SK-N-MC (cell line): ENCODE results near the gene ITPKB.

Experiments
- EZH2 ChIP-seq: fragments of 200-600 bp; sonication (generic); IDR thresholded peaks from one replicate; pipeline ENCODE4 v1.6.1; 2017; ENCODE audit warnings: antibody characterized with exemption
- POLR2AphosphoS5 ChIP-seq: IDR thresholded peaks from 2 replicates; pipeline ENCODE4 v1.6.1; 2012; ENCODE audit warnings: mild to moderate bottlenecking, low read depth, low read length, borderline replicate concordance

DNA sequence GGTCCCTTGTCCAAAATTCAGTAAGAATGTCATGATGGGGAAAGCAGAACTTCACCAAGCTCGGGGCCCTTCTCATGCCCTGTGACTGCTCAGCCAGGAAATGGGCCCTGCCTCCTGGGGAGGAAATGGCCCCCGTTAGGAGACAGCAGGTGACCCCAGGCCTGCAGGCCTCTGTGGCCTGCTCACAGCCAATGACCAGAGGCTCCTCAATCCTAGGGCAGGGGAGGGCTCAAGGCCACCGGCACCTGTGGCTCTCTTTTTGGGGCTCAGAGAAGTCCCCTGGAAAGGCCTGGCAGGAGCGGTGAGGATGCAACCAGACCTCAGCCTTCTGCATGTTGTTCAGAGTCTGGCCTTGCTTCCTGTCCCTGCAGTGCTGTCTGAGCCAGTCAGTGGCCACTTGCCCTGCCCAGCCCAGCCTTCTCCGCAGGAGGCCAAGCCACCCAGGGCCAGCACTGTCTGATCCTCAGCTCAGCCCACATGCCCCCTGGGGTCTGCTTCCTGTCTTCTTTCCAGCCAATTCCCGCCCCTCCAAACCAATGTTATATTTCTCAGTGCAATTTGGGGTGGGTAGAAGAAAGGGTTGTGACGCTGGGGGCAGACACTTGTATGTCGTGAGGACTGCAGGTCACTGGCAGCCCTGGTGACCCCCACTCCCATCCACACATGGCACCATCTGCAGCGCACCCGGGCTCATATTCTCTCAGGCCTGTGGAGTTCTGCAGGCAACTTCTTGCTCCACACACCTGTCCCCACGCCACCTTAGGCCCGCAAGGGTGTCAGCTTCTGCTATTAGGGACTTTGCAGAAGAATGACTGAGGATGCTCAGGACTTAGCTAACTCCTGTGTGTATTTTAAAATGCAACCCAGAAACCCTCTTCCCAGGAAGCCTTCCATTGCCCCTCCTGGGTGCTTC is 83.6 kb downstream of the ITPKB start:
- no peak for TF ChIP-seq POLR2AphosphoS5
- no peak for TF ChIP-seq EZH2
